H1 (cell line): Measurements from ENCODE around the gene SEL1L. TPM values are rescaled to one million over a fixed set of nuclear protein-coding genes. Genes with fewer than 3 reads are reported as not detected.

Experiments
- CBX8 ChIP-seq: fragments of 300-800, 300-1000 bp; sonication (generic); IDR thresholded peaks from 2 replicates; pipeline ENCODE4 v1.7.1; 2016; ENCODE audit warnings: low read depth, low read length, borderline replicate concordance
- CEBPB ChIP-seq: IDR thresholded peaks from 2 replicates; pipeline ENCODE4 v1.6.1; 2012; ENCODE audit warnings: low read depth, low read length
- CHD1 ChIP-seq: IDR thresholded peaks from 2 replicates; pipeline ENCODE4 v1.6.1; 2012; ENCODE audit warnings: low read depth, low read length, improper control_type of control experiment
- CTBP2 ChIP-seq: IDR thresholded peaks from 2 replicates; pipeline ENCODE4 v1.7.0; 2011; ENCODE audit warnings: borderline replicate concordance, mild to moderate bottlenecking, moderate library complexity, mixed read lengths, low read length; ENCODE audit not compliant: insufficient read depth, insufficient read length
- EZH2 ChIP-seq: fragments of 200-600 bp; sonication (generic); IDR thresholded peaks from 2 replicates; pipeline ENCODE4 v1.7.1; 2012; ENCODE audit warnings: low read depth, mild to moderate bottlenecking, moderate library complexity, low read length, inconsistent platforms; ENCODE audit not compliant: severe bottlenecking
- GTF2F1 ChIP-seq: IDR thresholded peaks from 2 replicates; pipeline ENCODE4 v1.6.1; 2012; ENCODE audit warnings: low read depth, low read length, improper control_type of control experiment, borderline replicate concordance
- KDM5A ChIP-seq: fragments of 200-600 bp; IDR thresholded peaks from 2 replicates; pipeline ENCODE4 v1.7.1; 2012; ENCODE audit warnings: mild to moderate bottlenecking, low read length, inconsistent platforms, mixed read lengths
- PHF8 ChIP-seq: fragments of 200-600 bp; sonication (generic); conservative IDR thresholded peaks from 2 replicates; pipeline ENCODE4 v1.7.1; 2012; ENCODE audit warnings: low read depth, mild to moderate bottlenecking, inconsistent platforms, low read length, moderate library complexity
- POLR2AphosphoS5 ChIP-seq: IDR thresholded peaks from 2 replicates; pipeline ENCODE4 v1.6.1; 2011; ENCODE audit warnings: low read depth, low read length
- RAD21 ChIP-seq, 2 experiments: IDR thresholded peaks in 1 of 2; conservative IDR thresholded peaks in 1 of 2; 2 replicates each; pipeline ENCODE4 v1.6.1; 2011; ENCODE audit warnings: low read depth in 2 of 2, low read length in 2 of 2, improper control_type of control experiment in 1 of 2, inconsistent platforms in 1 of 2, mild to moderate bottlenecking in 1 of 2, moderate library complexity in 1 of 2
- SP2 ChIP-seq: IDR thresholded peaks from 2 replicates; pipeline ENCODE4 v1.6.1; 2012; ENCODE audit warnings: mild to moderate bottlenecking, low read length, inconsistent platforms
- SP4 ChIP-seq: IDR thresholded peaks from 2 replicates; pipeline ENCODE4 v1.6.1; 2012; ENCODE audit warnings: low read length, inconsistent platforms
- SUZ12 ChIP-seq: fragments of 200-600 bp; sonication (generic); IDR thresholded peaks from 2 replicates; pipeline ENCODE4 v1.6.1; 2012; ENCODE audit warnings: mild to moderate bottlenecking, inconsistent platforms, low read length, moderate library complexity, mixed read lengths
- TEAD4 ChIP-seq: IDR thresholded peaks from 2 replicates; pipeline ENCODE4 v1.6.1; 2012; ENCODE audit warnings: low read depth, low read length, inconsistent platforms, mixed read lengths
- polyA plus RNA-seq, 7 experiments: library from polyadenylated mRNA; depleted of rRNA in 3 of 7; stranded (reverse) in 5 of 7; unstranded in 2 of 7; fragments of >200 nt in 5 of 7; fragments of 200-250 nt in 2 of 7; gene quantifications; 1 replicate in 5 of 7; 2 replicates in 1 of 7; 4 replicates in 1 of 7; pipeline versions ENCODE4 v1.2.1 to v1.2.3, GENCODE V29; 2011 to 2013; ENCODE audit warnings: missing spikeins in 2 of 7, mixed read lengths in 2 of 7
- total RNA-seq: library from RNA; stranded (reverse); fragmentation: NEBNext Ultra II Directional; extraction: Animal tissue kit (Norgen Biotek cat#: 25700); gene quantifications from 2 replicates; pipeline ENCODE4 v1.2.1, GENCODE V29; 2021
- TF ChIP-seq, protein P1 (sequence below): IDR thresholded peaks from 2 replicates; pipeline ENCODE4 v1.6.1; 2012; ENCODE audit warnings: inconsistent platforms
- TF ChIP-seq, protein P2 (sequence below), 3 experiments: IDR thresholded peaks; 1 replicate in 2 of 3; 2 replicates in 1 of 3; pipeline versions ENCODE4 v1.5.1 to v1.6.1; 2011; ENCODE audit warnings: low read length in 3 of 3, mild to moderate bottlenecking in 3 of 3, inconsistent platforms in 2 of 3, low read depth in 1 of 3, moderate library complexity in 1 of 3; ENCODE audit not compliant: insufficient read depth in 1 of 3; ENCODE audit errors: control extremely low read depth in 1 of 3
- TF ChIP-seq, protein P3 (sequence below): IDR thresholded peaks from 2 replicates; pipeline ENCODE4 v1.6.1; 2012; ENCODE audit warnings: inconsistent platforms
- TF ChIP-seq, protein P4 (sequence below): IDR thresholded peaks from 2 replicates; pipeline ENCODE4 v1.6.1; 2011; ENCODE audit warnings: low read depth, mild to moderate bottlenecking, low read length; ENCODE audit not compliant: insufficient read depth

The SEL1L gene
- total and polyA plus RNA-seq, 2 of the 8 experiments (the other 6 are each of a cell fraction or from before 2014, with no cell fraction given): 4.3 to 34.9 TPM

DNA sequence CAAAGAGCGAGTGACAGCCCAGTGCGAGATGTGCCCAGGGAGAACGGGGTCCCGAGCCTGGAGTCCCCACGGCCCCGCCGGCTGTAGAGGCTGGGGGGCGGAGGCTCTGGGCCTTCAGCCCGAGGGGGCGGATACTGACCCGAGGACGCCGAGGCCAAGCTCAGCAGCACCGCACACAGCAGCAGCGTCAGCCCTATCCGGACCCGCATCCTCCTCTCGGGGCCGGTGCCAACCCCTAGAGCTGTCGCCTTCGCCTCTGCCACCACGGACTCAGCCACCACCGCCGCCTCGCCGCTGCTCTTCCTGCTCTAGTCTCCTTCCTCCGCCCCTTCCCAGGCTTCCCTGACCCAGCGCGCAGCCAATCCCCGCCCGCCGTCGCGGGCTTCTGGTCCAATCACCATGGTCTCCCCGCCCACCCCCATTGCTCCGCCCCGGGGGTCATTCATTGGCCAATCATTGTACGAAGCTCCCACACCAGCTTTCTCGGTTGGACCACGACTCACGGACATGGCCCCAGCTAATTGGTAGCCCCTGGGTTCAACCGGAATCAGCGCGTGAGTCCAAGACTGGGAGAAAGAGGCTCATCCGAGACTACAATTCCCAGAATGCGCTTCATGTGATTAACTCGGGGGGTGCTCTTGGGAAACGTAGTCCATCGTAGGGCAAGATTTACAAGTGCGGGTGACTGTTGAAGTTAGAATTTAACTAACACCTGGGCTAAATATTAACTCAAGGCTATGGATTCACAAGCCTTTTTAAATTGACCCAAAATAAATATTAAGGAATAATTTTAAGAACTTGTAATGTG is at the start of gene SEL1L (continued):
- TF ChIP-seq, protein P1, sequence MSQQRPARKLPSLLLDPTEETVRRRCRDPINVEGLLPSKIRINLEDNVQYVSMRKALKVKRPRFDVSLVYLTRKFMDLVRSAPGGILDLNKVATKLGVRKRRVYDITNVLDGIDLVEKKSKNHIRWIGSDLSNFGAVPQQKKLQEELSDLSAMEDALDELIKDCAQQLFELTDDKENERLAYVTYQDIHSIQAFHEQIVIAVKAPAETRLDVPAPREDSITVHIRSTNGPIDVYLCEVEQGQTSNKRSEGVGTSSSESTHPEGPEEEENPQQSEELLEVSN: no peak
- TF ChIP-seq GTF2F1: no peak
- TF ChIP-seq POLR2AphosphoS5: peak; percentile 61
- TF ChIP-seq PHF8: peak; percentile 85
- TF ChIP-seq KDM5A: no peak; the same call in 1 of the 2 replicates
- no peak for TF ChIP-seq CTBP2
- TF ChIP-seq SP4: no peak
- TF ChIP-seq RAD21 (IDR thresholded peaks at IDR 0.05 in 1 of 2, conservative IDR thresholded peaks at IDR 0.05 in 1 of 2; ENCODE audit: low read depth in 2 of 2, low read length in 2 of 2): no peak
- no peak for TF ChIP-seq CEBPB
- no peak for TF ChIP-seq EZH2
- no peak for TF ChIP-seq CBX8
- peak; percentile 63 for TF ChIP-seq SP2
- TF ChIP-seq, protein P2, sequence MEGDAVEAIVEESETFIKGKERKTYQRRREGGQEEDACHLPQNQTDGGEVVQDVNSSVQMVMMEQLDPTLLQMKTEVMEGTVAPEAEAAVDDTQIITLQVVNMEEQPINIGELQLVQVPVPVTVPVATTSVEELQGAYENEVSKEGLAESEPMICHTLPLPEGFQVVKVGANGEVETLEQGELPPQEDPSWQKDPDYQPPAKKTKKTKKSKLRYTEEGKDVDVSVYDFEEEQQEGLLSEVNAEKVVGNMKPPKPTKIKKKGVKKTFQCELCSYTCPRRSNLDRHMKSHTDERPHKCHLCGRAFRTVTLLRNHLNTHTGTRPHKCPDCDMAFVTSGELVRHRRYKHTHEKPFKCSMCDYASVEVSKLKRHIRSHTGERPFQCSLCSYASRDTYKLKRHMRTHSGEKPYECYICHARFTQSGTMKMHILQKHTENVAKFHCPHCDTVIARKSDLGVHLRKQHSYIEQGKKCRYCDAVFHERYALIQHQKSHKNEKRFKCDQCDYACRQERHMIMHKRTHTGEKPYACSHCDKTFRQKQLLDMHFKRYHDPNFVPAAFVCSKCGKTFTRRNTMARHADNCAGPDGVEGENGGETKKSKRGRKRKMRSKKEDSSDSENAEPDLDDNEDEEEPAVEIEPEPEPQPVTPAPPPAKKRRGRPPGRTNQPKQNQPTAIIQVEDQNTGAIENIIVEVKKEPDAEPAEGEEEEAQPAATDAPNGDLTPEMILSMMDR (IDR thresholded peaks at IDR 0.05; ENCODE audit: control extremely low read depth in 1 of 3, insufficient read depth in 1 of 3, low read depth in 1 of 3, low read length in 3 of 3): no peak
- no peak for TF ChIP-seq CHD1
- TF ChIP-seq SUZ12: no peak
- TF ChIP-seq, protein P3, sequence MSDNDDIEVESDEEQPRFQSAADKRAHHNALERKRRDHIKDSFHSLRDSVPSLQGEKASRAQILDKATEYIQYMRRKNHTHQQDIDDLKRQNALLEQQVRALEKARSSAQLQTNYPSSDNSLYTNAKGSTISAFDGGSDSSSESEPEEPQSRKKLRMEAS: 0 out of 2 replicates have a peak, but pooled peaks have one; percentile 18
- TF ChIP-seq TEAD4: no peak
- TF ChIP-seq, protein P4, sequence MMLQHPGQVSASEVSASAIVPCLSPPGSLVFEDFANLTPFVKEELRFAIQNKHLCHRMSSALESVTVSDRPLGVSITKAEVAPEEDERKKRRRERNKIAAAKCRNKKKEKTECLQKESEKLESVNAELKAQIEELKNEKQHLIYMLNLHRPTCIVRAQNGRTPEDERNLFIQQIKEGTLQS: peak; percentile 47; the same call in 1 of the 2 replicates
